M059J (cell line): ENCODE results near the gene GLDC. TPM values are rescaled to one million over a fixed set of nuclear protein-coding genes. Genes with fewer than 3 reads are reported as not detected.
A peak's percentile ranks its signal among the peaks of the same experiment; 100 is the strongest.

Experiments used
- DNase-seq: peaks from one replicate; pipeline ENCODE4 v3.0.0-alpha.2; 2012; ENCODE audit warnings: low read depth
- total RNA-seq: library from RNA; depleted of rRNA; stranded (reverse); fragments of >200 nt; shearing (Covaris generic); gene quantifications from 2 replicates; pipeline ENCODE4 v1.2.3, GENCODE V29; 2014; rRNA removed

Gene GLDC
- total RNA-seq, 1 experiment from 2014 or later = 0.39 TPM

DNA sequence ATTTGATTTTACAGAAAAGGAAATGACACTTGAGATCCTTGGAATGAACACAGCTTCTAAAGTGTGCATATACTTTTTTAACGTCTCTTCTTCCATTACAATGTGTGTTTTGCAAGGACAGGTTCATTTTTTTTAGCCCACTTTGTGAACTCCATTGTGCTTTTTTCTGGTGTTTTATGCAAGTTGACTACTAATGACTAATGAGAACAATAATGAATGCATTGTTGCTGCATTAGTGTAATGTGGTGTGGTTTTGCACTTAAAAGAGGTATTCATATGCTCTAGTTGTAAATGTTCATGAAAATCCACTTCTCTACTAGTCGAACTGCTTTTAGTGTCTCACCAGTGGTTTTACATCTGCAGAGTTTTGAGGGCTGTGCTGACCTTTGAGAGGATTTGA, 139.0 kb downstream of the GLDC start:
- DNase-seq = peak; percentile 56

DNA sequence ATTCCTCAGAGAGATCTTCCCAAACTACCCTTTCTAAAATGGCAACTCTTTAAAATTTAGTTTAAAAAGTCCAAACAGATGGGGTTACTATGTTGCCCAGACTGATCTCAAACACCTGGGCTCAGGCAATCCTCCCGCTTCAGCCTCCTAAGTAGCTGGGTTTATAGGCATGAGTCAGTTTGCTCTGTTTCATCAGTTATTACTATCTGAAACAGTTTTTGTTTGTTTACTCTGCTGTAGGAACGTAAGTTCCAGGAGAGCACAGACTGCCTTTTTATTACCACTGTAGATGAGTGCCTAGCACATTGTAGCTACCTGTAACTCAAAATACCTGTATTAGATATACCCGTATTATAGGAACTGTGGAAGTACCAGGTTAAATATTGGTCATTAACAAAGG, 143.1 kb downstream of the GLDC start:
- peak; percentile 53 for DNase-seq

DNA sequence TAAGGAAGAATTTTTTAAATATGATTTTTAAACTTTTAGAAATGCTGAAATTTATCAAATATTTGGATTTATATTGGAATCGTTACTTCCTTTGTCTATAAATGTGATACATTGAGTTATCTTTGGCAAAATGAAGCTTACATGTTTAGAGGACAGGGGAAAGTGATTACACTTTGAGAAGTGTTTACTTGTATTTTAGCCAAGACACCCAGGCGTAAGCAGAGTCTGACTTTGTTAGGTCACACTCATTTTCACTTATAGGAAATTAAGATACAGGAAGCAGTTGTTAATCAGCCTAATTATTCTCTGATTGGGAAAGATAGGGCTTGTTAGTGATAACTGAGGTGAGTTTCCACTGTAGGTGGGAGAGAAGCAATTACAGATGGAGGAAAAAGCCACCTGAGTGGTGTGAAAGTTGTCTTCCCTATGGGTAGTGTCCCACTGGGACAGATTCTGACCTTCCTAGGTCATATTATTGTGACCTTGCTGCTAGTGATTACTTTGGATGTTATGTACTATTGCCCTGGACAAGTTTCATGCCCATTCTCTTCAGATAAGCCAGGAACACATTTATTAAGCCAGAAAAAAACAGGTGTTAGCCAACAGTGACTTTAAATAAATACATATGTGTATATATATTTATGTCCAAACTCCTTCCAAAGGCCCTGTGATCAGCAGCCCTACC, 143.9 kb downstream of the GLDC start:
- DNase-seq = no peak

DNA sequence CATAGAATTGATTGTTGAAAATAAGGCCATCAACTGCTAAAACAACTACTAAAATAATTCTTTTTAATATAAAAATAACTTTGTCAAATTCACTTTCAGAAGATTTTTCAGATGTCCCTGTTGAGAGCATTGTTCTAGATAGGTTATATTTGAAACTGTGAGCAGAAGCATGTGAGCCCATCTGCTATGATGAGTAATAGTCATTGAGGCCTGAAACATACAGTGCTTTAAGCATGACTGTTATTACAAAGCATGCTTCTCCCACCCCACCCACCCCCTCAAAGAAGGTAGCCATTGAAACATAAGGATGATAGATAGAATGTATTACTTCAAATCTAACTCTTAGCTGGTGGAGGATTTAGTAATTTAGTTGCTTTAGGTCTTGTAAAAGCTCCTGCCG, 146.5 kb downstream of the GLDC start:
- DNase-seq = no peak

DNA sequence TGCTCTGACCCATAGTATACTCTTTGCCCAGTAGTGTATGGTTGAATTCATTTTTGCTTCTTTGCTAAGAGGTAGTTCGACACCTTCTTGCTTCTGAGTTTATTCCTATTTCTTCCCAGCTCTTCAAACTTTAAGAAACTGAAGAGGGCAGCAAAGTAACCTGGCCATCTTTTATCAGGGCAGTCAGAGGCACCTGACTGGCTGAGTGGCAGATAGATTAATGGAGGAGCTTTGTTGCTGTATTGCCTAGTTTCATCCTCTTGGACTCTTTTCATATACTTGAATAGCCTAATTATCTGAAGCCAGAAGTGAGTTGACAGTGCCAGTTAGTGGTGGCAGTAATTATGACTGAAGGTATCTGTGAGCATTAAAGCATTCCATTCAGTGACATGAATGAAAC, 150.1 kb downstream of the GLDC start:
- no peak for DNase-seq

DNA sequence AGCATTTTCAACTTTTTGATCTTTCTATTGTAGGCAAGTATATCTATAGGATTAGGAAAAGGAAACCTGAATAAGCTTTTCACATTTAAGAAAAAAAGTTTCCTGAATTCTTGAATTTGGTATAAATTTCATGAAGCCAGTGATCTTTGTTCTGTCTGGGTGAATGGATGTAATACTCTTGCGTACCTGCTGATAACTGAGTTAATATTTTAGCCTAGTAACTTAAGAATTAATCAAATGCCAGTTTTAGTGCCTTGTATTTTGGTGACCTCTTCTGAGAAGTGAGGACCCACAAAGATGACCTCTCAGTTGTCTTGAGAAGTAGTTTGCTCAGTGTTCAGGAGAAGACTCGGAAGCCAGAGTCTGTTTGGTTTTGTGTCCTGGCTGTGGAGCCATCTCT, 154.7 kb downstream of the GLDC start:
- DNase-seq = no peak

DNA sequence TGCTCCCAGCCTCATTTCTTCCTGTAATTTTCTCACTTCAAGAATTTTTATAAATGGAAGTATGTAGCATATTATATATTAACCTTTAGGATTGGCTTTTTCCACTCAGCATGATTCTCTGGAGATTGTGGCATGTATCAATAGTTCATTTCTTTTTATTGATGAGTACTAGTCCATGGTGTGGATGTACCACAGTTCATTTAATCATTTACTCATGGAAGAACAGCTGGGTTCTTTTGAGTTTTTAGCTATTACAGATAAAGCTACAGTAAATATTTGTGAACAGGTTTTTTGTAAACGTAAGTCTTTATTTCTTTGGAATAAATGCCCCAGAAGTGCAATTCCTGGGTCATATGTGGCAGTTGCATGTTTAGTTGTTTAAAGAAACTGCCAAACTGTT, 156.4 kb downstream of the GLDC start:
- DNase-seq = no peak

DNA sequence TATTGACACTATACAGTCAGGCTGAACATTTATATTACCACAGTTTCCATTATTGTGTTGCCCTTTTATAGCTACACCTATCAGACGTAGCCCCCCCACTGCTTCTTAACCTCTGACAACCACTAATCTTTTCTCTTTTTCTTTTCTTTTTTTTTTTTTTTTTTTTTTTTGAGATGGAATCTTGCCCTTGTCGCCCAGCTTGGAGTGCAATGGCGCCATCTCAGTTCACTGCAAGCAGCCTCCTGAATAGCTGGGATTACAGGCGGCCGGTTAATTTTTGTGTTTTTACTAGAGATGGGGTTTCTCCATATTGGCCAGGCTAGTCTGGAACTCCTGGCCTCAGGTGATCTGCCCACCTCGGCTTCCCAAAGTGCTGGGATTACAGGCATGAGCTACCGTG, 157.1 kb downstream of the GLDC start:
- DNase-seq = no peak

DNA sequence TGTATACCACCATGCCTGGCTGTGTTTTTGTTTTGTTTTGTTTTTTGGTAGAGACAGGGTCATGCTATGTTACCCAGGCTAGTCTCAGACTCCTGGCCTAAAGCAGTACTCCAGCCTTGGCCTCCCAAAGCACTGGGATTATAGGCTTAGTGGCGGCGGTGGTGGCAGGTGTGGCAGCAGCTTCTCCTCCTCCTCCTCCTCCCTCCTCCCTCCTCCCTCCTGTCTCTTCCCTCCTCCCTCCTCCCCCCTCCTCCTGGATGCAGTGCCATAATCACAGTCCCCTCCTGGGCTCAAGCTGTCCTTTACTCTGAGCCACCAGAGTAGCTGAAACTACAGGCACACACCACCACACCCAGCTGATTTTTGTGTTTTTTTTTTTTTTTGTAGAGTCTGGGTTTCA, 161.3 kb downstream of the GLDC start:
- DNase-seq = no peak

Other genes starting within 250 kb of the GLDC start
- 27.6 and 37.8 TPM in 2 replicates for gene UHRF2, start 232.5 kb downstream of the GLDC start, total RNA-seq
- 17.7 and 17.8 TPM in 2 replicates for gene KDM4C, start 112.2 kb upstream of the GLDC start, total RNA-seq